Hippocampal formation (tissue), 2 donors: ENCODE results near the gene CDH13.

Source experiments
- DNase-seq, 2 donors: peaks; one replicate each; lab custom pipeline; 2025; lab: John Stamatoyannopoulos, UW

The CDH13 gene

DNA sequence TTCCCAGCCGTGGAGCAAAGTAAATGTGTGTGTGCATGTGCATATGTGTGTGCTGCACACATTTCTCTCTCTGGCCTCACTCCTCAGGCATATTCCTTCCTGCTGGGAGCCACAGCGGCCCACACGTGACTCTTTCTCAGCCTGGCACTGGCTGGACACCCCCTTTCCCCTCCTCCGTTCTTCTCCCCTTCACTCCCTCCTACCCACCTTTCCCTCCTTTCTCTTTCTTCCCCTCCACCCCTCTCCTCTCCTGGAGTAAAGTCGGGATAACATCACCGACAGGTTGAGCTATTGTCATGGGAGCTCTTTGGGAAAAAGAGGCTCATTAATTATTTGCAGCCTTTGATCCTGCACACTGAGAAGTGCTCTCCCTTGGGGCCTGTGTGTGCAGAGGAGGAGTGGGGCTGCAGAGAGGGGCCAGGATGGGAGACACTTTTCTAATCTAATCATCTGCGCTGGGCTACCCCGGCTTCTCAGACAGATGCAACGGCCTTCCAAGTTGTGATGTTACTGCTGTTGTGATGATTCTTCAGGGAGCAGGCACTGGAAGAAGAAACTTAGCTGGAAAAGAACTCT is 1054.7 kb downstream of the CDH13 start:
- DNase-seq, result no peak

DNA sequence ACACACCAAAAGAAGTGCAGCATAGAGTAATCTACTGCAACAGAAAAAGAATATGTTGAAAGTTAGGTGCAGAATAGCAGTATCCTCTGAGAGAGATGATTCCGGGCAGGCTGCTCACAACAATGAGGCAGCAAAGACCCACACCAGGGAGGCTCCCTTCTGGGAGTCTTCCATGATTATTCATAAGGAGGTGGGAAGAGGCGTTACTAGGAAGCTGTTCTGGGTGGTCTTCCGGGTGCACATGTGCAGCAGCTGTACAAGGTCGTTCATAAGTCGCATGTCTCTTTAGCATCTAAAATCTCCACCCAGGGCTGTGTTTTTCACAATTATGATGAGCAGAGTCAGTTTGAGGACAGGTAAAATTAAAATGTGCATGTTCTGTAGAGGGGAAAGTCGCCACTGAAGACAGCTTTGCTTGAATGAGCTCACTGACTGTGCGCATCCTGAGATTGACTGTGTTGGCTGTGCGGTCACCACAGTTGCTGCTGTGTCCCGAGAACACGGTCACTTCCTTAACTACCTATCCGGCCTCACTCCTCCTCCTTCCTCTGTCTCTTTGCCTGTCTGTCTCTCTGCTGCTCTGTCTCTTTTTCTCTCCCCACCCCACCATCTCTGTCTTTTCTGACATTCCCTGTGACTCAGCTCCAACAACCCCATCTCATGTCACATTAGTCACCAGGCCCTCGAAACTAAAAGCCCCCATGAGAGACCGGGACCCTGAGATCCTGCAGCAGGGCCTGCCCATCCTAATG is 1055.5 kb downstream of the CDH13 start:
- no peak for DNase-seq

DNA sequence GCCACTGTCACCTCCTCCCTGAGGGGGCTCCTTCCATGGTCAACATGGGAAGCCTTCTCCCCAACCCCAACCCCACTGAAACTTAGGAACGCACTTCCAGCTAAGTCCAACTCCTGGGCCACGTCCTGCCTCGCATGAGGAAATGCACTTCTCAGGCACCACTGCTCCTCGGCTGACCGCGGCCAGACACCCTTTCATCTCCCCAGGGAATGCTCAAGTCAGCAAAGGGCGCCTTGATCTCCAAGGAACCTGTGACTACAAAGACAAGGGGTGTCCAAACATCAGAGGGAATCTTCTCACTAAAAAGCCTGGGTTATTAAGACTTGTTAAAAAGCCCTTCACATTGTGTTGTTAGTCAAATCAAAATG is 1056.1 kb downstream of the CDH13 start:
- no peak for DNase-seq

DNA sequence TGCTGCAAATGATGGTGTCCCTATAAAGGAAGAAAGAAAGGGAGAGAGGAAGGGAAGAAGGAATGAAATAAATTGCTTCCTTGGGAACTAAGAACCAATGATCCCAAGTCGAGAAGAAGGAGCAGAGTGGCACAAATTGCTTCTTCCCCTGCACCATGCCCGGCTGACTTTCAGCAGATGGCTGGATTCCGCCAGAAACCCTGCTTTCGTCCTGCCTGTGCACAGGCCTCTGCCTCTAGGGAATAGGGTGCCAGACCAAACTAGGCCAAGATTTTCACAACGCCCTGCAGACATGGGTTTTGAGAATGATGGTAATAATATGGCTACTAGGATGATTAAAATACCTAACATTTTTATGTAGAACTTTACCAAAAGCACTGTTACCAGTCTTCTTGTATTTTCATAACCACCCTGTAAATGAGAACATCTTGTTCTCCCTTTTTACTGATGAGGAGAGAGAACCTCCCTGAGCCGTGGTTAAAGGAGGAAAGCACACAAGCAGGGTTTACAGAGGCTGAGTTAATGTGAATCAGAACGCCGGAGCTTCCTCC is 1058.9 kb downstream of the CDH13 start:
- no peak for DNase-seq

DNA sequence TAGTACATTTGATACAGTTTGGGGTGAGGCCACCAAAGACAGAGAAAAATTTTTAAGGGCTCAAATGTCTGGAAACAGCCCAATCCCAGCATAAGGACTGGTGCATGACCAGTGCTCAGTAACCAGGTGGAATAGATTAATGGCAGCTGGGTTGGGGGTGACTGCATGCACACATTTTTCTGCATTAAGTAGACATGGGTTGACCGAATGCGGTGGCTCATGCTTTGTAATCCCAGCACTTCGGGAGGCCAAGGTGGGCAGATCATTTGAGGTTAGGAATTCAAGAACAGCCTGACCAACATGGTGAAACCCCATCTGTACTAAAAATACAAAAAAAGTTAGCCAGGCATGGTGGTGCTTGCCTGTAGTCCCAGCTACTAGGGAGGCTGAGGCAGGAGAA is 1060.0 kb downstream of the CDH13 start:
- DNase-seq, result no peak

DNA sequence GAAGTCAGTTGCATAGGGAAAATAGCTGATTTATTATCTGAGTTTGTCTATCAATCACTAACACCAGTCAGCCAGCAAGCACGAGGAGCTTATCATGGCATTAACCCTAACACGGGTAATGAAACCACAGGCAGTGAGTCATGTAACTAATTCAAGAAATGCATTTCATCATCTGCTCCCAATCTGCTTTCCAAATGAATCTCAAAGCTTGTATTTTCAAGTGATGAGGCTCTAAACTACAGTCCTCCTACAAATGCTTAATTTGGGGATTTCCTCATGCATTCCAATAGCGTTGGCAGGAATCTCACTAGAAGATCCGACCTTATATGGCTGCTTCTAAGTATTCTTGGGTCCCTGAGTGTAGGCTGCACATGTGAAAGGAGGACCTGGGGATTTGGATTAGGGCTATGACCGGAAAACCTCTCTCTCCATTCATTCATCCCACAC is 1062.6 kb downstream of the CDH13 start:
- peak in 1 of 2 donors; percentile 46 for DNase-seq

DNA sequence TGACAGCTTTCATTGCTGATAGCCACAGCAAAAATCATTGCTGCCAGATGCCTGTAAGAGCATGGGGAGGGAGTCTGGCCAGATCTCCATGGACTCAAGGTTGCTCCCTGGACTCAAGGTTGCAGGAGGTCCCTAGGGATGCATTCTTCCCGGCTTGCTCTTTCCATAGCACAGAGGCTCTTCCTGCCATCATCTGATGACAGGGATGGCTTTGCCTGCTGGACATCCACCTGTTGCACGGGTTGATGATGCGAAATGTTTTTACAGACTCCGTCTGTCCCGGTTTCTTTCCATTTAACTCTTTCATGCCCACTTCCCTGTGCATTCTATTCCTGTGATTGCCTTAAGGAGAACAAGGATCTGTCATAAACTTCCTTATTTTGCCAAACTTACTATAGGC is 1065.5 kb downstream of the CDH13 start:
- no peak for DNase-seq

DNA sequence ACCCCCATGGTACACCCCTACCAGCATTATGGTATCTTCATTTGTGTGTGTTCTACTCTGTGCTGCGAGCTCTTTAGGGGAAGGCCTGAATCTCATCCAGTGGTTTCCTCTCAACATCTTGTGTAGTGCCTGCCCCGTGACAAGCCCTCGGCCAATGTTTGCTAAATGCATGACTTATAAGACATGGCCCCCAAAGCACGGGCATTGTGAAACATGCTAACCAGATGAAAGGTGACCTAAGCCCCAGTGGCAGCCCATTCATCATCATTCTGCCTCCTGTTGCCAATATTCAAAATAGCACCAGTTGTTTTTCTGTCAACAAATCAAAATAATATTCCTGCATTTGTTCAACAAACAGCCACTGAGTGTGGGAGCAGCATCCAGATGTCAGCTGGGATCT is 1072.2 kb downstream of the CDH13 start:
- no peak for DNase-seq

DNA sequence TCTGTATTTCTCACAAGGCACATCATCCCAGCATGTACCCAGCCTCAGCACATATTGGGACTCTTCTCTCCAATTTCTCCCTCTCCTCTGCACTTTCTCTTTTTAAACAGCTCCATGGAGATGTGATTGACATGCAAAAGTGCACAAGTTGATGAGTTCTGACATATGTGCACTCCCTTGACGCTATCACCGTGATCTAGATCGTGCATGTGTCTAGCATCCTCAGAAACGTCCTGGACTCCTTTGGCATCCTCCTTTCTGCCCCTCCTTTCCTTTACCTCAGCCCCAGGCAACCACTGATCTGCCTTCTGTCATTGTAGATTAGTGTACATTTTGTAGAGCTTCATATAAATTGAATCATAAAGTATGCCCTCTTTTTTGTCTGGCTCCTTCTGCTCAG is 1073.0 kb downstream of the CDH13 start:
- DNase-seq, result no peak

DNA sequence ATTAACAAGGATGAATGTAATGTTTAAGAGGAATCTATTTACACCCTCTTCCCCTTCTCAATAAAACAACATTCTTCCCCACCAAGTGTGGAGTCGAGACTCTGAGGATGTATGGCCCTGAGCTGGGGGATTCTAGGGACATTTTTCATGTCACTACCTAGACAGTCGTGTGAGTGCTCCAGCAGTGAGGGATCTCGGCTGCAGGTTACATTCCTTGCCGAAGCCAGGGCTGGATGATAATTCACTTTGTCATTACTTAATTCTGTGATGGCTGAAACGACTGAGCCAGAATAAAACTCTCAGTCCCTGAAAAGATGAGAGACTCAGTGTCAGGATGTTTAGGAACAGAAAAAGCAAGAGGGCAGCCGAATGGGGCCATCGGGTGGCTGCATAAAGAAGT is 1074.1 kb downstream of the CDH13 start:
- DNase-seq, result no peak

DNA sequence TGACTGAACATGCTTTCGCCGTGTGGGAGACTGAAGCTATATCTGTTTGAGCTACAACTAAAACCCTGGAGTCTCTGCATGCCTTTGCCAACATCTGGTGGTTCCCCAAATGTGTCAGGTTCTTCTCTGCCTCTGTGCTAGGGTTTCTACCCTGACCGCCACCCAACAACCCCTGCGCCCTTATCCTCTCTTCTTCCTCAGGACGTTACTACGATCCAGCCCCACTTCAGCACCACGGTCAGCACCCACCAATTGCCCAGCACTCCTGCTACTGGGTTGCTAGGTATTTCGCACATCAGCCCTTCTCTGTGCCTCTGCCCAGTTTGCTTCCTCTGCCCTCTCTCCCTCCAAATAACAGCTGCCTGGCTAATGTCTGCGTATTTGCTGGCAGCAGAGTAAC is 1074.7 kb downstream of the CDH13 start:
- no peak for DNase-seq

DNA sequence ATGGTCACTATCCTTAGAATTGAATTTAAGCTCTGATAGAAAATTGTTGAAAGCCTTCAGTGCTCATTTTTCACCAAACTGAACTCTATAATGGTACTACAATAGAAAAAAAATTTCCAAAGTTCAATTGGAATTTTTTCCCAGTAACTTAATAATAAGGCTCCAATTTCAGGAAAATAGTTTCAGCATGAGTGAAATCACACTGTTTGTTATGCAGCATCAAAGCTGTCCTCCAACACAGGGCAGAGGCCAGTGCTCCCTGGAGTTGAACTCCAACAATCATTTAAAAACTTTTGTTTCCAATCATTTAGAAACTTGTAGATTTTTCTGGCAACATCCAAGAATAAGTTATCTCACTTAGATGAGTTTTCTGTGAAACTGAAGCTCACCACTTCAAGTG is 1077.9 kb downstream of the CDH13 start:
- no peak for DNase-seq

DNA sequence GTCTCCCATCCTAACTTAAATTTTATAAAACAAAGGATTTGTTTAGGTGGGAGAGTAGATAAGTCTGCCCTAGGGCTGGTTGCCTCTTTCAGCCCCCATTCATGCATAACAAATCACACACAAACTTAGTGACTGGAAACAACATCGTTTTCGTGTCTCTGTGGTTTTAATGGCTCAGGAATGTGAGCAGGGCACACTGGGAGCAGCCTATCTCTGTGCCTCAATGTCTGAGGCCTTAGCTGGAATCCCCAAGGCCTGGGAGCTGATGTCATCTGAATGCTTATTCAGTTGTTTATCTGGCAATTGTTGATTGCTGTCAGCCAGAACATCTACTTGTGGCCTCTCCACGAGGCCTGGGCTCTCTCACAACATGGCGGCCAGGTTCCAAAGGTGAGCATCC is 1079.1 kb downstream of the CDH13 start:
- DNase-seq, result no peak

DNA sequence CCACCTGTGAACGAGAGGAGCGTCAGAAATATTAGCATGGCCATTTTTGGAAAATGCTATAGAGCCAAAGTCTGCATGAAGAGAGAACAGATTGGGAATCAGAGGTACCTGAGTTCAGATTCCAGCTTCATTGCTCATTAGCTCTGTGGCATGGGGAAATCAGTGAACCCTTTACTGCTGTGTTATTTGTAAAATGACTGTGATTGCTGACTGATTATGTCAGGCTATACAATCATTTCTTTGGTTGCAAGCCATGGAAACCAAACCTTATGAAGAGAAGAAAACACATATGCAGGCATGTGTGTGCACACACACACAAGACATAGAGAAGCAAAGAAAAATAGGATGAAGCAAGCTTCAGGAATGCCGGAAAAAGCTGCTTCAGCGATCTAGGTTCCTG is 1079.6 kb downstream of the CDH13 start:
- DNase-seq, result no peak

DNA sequence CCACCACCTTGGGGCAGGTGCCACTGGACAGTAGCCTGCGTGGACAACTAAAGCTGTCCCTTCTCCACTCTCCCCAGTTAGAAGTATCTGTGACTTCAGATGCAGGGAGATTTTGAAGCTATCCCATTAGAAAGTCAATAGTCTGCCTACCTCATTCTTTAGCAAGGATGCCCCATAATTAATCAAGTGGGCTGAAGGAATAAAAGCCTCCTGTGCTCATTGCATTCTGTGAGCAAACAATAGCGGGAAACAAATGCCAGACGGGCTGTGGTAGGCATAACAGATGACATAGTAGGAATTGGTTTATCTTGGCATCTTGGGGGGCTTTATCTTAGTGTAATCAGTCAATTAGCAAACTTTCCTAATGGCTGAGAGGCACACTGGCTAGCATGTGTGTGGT is 1084.3 kb downstream of the CDH13 start:
- no peak for DNase-seq

DNA sequence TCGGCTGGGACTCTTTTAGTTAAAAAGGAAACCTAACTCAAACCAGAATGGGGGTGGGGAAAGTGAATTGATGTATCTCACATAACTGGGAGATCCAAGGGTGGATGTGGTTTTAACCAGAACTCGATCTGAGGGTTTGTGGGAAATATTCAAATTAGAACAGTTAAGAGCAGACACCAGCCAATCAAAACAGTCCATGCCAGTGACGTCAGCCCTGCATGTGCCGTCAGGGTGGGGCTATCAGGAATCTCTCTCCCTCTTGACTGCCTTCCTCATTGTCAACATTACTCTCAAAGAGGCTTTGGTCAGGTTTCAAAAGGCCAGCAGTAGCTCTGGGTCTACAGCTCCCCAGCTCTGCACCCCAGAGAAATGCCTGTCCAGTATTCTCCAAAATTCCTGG is 1086.8 kb downstream of the CDH13 start:
- no peak for DNase-seq

DNA sequence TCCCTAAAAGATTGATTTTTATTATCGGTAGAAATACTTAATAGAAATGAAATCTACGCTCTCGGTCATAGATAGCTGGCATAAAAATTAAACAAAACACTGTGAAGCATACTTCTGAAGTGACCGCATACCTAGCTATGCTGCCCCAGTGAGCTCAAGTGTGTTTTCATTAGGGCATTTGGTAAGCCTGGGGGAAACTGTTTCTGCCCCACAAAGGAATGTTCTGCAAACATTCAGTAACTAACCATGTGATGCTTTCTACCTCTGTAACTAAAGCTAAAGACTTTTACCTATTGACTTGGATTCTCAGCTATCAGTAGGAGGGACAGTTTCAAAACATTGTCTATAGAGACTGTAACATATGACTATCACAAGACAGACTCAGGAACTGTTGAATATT is 1087.5 kb downstream of the CDH13 start:
- no peak for DNase-seq

DNA sequence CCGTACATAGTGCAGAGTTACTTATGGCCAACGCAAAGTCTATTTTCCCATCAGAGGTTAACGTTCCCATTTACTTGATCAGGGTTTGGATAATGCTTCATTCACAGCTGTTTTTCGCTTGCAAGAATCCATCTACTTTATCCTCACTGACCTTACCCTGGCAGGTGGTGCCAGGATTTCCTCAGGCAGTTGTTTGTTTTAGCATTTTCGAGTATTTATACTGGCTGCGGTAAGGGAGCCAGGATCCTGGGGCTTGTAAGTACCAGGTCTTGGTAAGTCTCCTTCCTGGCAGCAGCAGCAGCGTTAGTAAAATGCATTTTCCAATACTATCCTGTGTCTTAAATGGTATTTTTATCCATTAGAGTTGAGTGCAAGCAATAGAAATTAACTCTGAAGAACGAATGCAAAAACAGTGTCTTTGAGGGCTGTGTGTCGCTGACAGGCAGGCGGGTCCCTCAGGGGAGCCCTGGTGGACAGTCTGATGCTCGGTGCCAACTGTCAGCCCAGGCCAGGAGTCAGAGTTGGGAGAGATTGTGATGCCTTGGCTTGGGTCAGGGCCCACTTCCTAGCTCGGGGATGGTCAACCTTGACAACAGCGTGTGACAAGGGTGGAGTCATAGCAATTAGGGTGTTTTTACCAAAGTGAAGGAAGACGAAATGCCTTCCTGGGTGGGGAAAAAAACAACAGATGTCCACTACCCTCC is 1088.6 kb downstream of the CDH13 start:
- DNase-seq, result no peak

DNA sequence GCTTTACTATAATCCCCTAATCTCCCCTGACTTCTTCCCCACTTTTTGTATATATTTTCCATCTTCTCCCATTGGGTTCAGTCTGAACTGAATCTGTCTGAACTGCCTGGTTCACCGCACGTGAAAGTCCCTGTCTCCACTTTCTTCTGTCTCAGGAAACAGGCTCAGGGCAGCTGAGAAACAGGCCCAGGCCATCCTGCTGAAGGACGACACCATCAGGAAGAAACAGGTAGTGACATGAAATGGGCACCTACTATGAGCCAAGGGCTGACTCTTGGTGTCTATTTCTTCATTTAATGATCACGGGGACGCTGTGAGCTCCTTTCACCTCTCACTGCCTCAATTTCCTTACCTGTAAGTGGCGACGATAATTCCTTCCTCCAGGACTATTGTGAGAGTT is 1090.5 kb downstream of the CDH13 start:
- no peak for DNase-seq

DNA sequence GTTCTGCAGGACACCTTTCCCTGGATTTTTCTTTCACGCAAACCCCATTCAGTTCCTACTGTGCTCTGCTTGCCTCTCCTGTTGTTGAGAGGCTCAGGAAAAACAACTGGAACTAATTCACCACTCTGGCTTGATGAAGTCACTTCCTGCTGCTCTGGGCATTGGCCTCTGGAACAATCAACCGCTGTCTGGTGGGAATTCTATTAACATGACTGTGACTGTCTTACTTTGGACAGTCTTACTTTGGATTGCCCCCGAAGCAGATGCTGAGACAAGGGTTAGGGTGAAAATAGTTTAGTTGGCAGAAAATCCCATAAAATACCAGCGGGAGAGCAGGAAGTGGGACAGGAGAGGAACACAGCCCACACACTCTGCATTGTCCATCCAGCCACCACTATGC is 1091.0 kb downstream of the CDH13 start:
- peak in 1 of 2 donors; percentile 54 for DNase-seq

DNA sequence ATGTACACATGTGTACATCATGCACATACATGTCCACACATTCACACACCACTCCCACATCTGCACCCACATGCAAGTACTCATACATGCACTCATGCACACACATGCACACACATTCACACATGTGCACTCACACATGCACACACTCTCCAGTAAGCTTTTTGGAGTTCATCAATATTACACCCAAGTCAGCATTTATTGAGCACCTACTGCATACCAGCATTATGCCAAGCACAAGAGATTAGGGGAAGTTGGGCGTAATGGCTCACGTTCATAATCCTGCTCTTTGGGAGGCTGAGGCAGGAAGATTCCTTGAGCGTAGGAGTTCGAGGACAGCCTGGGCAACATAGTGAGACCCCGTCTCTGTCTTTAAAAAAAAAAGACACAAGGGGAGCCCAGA is 1093.4 kb downstream of the CDH13 start:
- DNase-seq, result no peak

DNA sequence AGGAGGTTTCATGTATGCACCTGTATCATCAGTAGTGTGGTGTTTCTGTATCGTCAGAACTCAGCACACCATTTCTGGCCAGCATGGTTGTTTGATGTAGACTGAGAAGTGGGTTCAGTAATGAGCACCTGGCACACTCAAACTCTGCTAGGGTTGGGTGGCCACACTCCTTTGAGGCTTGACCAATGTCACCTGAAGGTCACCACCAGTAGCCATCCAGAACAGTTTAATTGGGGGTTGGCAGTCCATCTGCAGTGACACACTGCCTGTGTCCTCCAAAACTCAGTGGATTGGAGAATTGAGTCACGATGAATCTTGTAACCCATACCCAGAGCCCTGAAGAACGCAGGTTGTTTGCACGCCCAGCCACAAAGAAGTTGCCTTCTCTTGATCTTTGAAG is 1094.2 kb downstream of the CDH13 start:
- DNase-seq, result no peak

DNA sequence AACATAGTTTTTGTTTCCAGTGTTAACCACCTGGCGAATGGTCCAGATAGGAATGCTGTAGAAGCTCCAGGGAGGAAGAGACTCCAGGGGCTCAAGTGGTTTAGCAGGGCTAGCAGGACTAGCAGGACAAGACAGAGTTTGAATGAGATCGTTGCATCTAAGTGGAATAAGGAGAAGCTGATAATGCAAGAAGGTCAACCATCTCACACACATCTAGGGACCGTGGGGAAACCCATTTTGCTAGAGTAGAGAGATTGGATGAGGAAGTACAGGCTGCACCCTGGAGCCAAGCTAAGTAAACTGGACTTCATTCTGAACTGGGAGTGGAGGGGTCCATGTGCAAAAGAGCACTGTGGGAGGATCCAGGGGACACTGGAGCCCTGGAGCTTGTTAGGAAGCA is 1094.9 kb downstream of the CDH13 start:
- no peak for DNase-seq
